Purkinje cell (primary cell): ENCODE data around the gene BAX. TPM values are rescaled to one million over a fixed set of nuclear protein-coding genes. Genes with fewer than 3 reads are reported as not detected.

Experiments
- polyA plus RNA-seq: library from polyadenylated mRNA; unstranded; fragments of >200 nt; fragmentation: Nextera tagmentation; gene quantifications from 2 replicates; pipeline ENCODE4 v1.2.1, GENCODE V29; 2014

BAX gene
- polyA plus RNA-seq: 1.0 TPM in 1 of 2 replicates, not detected in the other

GRCh38 chr19:48954595-48955307 is at the start of gene BAX:
Gene BAX, plus strand, starts transcription at chr19:48954875. Its CDS starts 54 bp downstream, at chr19:48954929.

GRCh38 chr19:48933382-48933932 is 21.2 kb upstream of the BAX start, which contains the start of gene DHDH:
Gene DHDH, plus strand, starts transcription at chr19:48933699. Its CDS starts 23 bp downstream, at chr19:48933722.

GRCh38 chr19:48965040-48965805 is 10.5 kb downstream of the BAX start, which contains the start of gene FTL:
Gene FTL, plus strand, starts transcription at chr19:48965309. Its CDS starts 199 bp downstream, at chr19:48965508.

GRCh38 chr19:48993175-48994034 is 38.7 kb downstream of the BAX start, which contains the start of the genes GYS1 and RUVBL2:
Gene GYS1, minus strand, starts transcription at chr19:48993309. Its CDS starts 197 bp downstream, at chr19:48993112.
Gene RUVBL2, plus strand, starts transcription at chr19:48993887. Its CDS starts 25 bp downstream, at chr19:48993912.

Other genes starting within 250 kb of the BAX start
- 1.0 and 1.9 TPM in 2 replicates for gene MAMSTR, start 235.2 kb upstream of the BAX start, polyA plus RNA-seq
- gene RASIP1, start 214.3 kb upstream of the BAX start, polyA plus RNA-seq: 0.25 and 1.0 TPM in 2 replicates
- 1.9 TPM in 1 of 2 replicates, not detected in the other for gene IZUMO1, start 208.0 kb upstream of the BAX start, polyA plus RNA-seq
- 0.06 TPM in 1 of 2 replicates, not detected in the other for gene FUT1, start 202.2 kb upstream of the BAX start, polyA plus RNA-seq
- not detected in 2 replicates for gene FGF21, start 199.4 kb upstream of the BAX start, polyA plus RNA-seq
- gene BCAT2, start 143.8 kb upstream of the BAX start, polyA plus RNA-seq: 5.8 and 6.6 TPM in 2 replicates
- 12.4 and 12.5 TPM in 2 replicates for gene HSD17B14, start 118.4 kb upstream of the BAX start, polyA plus RNA-seq
- not detected in 2 replicates for gene PLEKHA4, start 86.3 kb upstream of the BAX start, polyA plus RNA-seq
- gene PPP1R15A, start 82.5 kb upstream of the BAX start, polyA plus RNA-seq: 1.7 TPM in 1 of 2 replicates, not detected in the other
- not detected in 2 replicates for gene TULP2, start 56.1 kb upstream of the BAX start, polyA plus RNA-seq
- 28.0 and 39.6 TPM in 2 replicates for gene NUCB1, start 54.6 kb upstream of the BAX start, polyA plus RNA-seq
- not detected in 2 replicates for gene DHDH, start 21.2 kb upstream of the BAX start, polyA plus RNA-seq
- 471 and 609 TPM in 2 replicates for gene FTL, start 10.4 kb downstream of the BAX start, polyA plus RNA-seq
- 1.3 and 1.4 TPM in 2 replicates for gene GYS1, start 38.4 kb downstream of the BAX start, polyA plus RNA-seq
- 40.7 and 53.3 TPM in 2 replicates for gene RUVBL2, start 39.0 kb downstream of the BAX start, polyA plus RNA-seq
- gene LHB, start 62.2 kb downstream of the BAX start, polyA plus RNA-seq: not detected in 2 replicates
- not detected in 2 replicates for gene CGB3, start 69.5 kb downstream of the BAX start, polyA plus RNA-seq
- not detected in 2 replicates for gene CGB2, start 77.0 kb downstream of the BAX start, polyA plus RNA-seq
- not detected in 2 replicates for gene CGB1, start 82.0 kb downstream of the BAX start, polyA plus RNA-seq
- gene CGB5, start 89.0 kb downstream of the BAX start, polyA plus RNA-seq: not detected in 2 replicates
- not detected in 2 replicates for gene CGB8, start 94.2 kb downstream of the BAX start, polyA plus RNA-seq
- not detected in 2 replicates for gene CGB7, start 102.9 kb downstream of the BAX start, polyA plus RNA-seq
- gene NTF4, start 109.9 kb downstream of the BAX start, polyA plus RNA-seq: not detected in 2 replicates
- not detected in 2 replicates for gene KCNA7, start 117.8 kb downstream of the BAX start, polyA plus RNA-seq
- 6.3 and 7.5 TPM in 2 replicates for gene SNRNP70, start 130.6 kb downstream of the BAX start, polyA plus RNA-seq
- 34.2 and 35.7 TPM in 2 replicates for gene LIN7B, start 159.5 kb downstream of the BAX start, polyA plus RNA-seq
- gene C19orf73, start 164.3 kb downstream of the BAX start, polyA plus RNA-seq: 4.2 TPM in 1 of 2 replicates, not detected in the other
- 1.2 and 9.4 TPM in 2 replicates for gene PPFIA3, start 164.7 kb downstream of the BAX start, polyA plus RNA-seq
- not detected in 2 replicates for gene HRC, start 200.5 kb downstream of the BAX start, polyA plus RNA-seq
- gene TRPM4, start 202.9 kb downstream of the BAX start, polyA plus RNA-seq: 0.55 and 2.0 TPM in 2 replicates